ENCODE measurements around the gene KRT38. TPM values are rescaled to one million over a fixed set of nuclear protein-coding genes. Genes with fewer than 3 reads are reported as not detected.

KRT38 gene
- total RNA-seq, result not detected in 2 replicates

DNA sequence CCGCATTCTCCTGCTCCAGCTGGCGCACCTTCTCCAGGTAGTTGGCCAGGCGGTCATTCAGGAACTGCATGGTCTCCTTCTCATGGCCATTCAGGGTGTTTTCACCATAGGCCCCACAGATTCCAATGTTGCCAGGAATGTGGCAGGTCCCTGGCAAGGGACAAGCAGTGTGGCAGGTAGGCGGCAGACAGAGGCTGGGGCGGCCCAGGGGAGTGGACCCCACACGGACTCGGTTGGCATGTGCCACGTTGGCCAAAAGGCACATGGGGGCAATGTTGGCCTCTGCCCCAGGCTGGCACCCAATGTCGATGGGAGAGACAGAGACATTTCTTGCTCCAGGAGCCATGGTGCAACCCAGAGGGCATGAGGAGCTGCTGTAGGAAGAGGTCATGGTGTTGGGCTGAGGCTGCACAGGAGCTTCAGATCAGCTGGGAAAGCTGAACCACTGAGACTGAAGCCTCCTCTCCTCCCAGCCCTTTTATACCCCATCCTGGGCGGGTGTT lies at the start of gene KRT38:
TSS of gene KRT38 (minus strand) at position 453 of the 503 bp plus-strand sequence. CDS start at position 391, 62 bp downstream.
- Mint-ChIP-seq H3K36me3 (ENCODE audit: low read depth) (no peaks in the 10 kb centered on the region), H3K4me3 (ENCODE audit: low read depth) (no peak within 1 kb of the TSS), H3K27me3 (ENCODE audit: low read depth) (peaks cover 10% of the 10 kb centered on the region), H3K4me1 (ENCODE audit: low read depth) (no peaks in the 10 kb centered on the region), H3K9me3 (no peaks in the 10 kb centered on the region), H3K27ac (no peak within 1 kb of the TSS)
- intact Hi-C loops (cut with micrococcal nuclease), result no loop called here
- no peak for DNase-seq (ENCODE audit: low spot score)

DNA sequence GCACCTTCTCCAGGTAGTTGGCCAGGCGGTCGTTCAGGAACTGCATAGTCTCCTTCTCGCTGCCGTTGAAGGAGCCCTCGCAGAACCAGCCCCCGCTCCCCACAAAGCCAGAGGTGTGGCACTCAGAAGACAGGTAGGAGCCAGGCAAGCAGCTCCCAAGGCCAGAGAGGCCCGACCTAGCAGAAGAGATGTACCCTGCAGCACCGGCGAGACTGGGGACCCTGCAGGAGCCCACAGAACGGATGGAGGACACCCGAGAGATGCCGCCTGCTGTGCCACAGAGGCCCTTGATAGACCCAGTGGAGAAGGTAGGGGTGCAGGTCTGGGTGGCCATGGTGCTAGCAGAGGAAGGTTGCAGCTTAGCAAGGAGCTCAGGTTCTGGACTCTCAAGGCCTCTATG lies 48.7 kb upstream of the KRT38 start, which contains the start of gene KRT36:
TSS of gene KRT36 (minus strand) at position 380 of the 400 bp plus-strand sequence. CDS start at position 334, 46 bp downstream.
- no peaks in the 10 kb centered on the region for H3K4me1 Mint-ChIP-seq (ENCODE audit: low read depth)
- DNase-seq (ENCODE audit: low spot score), result no peak
- H3K27me3 Mint-ChIP-seq (ENCODE audit: low read depth), result no peaks in the 10 kb centered on the region
- no peaks in the 10 kb centered on the region for H3K36me3 Mint-ChIP-seq (ENCODE audit: low read depth)
- no peak within 1 kb of the TSS for H3K4me3 Mint-ChIP-seq (ENCODE audit: low read depth)
- no peaks in the 10 kb centered on the region for H3K9me3 Mint-ChIP-seq
- intact Hi-C loops (cut with micrococcal nuclease), result loop anchor here (5.0 kb wide), 2 partner anchors 58 to 173 kb away; no protein-coding TSS in a partner anchor
- H3K27ac Mint-ChIP-seq, result no peak within 1 kb of the TSS

DNA sequence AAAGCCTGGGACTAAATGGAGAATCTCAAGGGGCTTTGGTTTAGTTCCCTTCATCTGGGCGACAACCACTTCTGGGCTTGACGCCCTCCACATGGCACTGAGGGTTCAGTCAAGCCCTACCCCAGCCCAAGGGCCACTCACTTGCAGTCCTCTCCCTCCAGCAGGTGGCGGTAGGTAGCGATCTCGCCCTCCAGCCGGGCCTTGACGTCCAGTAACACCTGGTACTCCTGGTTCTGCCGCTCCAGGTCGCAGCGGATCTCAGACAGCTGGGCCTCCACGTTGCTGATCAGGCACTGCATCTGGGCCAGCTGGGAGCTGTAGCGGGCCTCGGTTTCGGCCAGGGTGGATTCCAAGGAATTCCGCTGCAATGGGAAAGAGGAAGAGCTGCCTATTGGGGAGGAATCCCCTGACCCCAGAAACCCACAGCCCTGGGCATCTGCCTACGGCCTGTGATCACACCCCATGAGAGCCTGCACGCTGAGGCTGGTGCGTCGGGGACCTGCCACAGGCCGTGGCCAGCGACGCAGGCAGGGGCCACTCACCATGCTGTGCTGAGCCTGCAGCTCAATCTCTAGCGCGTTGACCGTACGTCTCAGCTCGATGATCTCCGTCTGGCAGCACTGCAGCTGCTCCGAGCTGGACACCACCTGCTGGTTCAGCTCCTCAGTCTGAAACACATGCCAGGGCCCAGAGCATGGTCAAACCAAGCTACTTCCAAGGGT lies 46.2 kb upstream of the KRT38 start:
- H3K27me3 Mint-ChIP-seq (ENCODE audit: low read depth), result no peaks in the 10 kb centered on the region
- no peaks in the 10 kb centered on the region for H3K36me3 Mint-ChIP-seq (ENCODE audit: low read depth)
- DNase-seq (ENCODE audit: low spot score), result peak; percentile 16
- H3K4me3 Mint-ChIP-seq (ENCODE audit: low read depth), result no peak overlapping the region
- H3K4me1 Mint-ChIP-seq (ENCODE audit: low read depth), result no peaks in the 10 kb centered on the region
- H3K27ac Mint-ChIP-seq, result no peak overlapping the region
- intact Hi-C loops (cut with micrococcal nuclease), result loop anchor here (5.0 kb wide), 2 partner anchors 60 to 175 kb away; no protein-coding TSS in a partner anchor
- no peaks in the 10 kb centered on the region for H3K9me3 Mint-ChIP-seq

DNA sequence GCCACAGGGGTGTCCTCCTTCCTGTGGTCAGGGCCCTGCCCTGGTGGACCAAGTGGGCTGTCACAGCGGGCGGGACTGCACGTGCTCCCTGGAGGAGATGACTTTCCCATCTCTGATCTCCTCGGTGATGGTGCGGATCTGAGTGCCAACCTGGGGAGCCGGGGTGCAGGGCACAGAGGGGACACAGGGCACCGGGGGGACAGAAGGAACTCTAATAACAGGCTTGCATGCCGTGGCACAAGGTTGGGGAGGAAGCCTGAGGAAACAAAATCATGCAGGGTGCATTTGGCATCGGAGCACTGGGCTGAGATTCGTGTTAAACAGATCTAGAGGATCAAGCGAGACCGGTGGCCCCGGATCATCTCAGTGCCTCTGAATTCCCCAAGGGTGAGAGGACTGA lies 45.5 kb upstream of the KRT38 start:
- no peak for DNase-seq (ENCODE audit: low spot score)

DNA sequence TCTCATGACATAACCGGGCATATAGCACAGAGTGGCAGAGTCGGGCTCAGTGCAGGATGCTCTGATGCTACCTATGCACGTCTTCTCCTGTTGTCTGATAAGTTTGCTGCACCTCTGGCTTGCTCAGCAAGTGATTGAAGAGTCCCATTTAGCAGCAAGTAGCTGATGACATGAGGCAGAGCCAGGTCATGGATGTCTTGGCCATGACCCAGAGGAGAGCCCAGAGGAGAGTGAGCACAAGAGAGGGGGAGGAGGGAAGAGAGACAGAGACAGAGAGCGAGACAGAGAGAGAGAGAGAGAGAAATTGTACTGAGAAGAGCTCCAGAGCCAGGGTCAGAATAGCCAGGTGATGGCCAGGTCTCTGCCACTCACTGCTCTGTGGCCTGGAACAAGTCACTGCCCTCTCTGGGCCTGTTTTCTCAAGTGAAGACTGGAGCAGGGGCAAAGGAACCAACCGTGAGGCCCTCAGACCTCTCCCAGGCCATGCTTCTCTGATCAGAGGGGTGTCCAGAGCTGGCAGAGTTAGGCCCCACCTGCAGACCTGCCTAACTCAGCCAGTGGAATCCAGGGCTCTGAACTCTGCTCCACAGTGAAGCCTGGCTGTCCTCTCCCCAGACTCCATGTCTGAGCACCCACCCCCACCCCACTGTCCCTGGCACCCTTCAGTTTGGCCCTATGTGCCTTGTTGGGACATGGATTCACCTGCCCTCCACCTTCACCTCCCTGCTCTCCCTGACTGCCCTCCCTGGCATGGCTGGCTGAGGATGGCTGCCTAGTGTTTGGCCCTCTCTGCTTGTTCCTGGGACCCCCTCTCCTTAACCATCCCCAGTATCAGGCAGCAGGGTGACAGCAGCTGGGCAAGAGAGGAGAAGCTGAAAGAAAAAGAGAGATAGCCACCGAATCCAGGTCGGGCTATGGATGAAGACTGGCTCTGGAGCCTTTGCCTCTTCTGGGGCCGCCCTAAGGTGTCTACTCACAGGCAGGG lies 44.4 kb upstream of the KRT38 start:
- Mint-ChIP-seq H3K27me3 (ENCODE audit: low read depth) (no peaks in the 10 kb centered on the region), H3K36me3 (ENCODE audit: low read depth) (no peaks in the 10 kb centered on the region), H3K9me3 (no peaks in the 10 kb centered on the region), H3K4me3 (ENCODE audit: low read depth) (no peak overlapping the region), H3K27ac (no peak overlapping the region), H3K4me1 (ENCODE audit: low read depth) (no peaks in the 10 kb centered on the region)
- intact Hi-C loops (cut with micrococcal nuclease), result loop anchor here (5.0 kb wide), 2 partner anchors 62 to 177 kb away; no protein-coding TSS in a partner anchor
- no peak for DNase-seq (ENCODE audit: low spot score)

More for the DNA sequence above, 45.5 kb upstream of the KRT38 start:
- intact Hi-C loops (cut with micrococcal nuclease), result loop anchor here (5.0 kb wide), 2 partner anchors 61 to 176 kb away; no protein-coding TSS in a partner anchor
- Mint-ChIP-seq H3K27me3 (ENCODE audit: low read depth) (no peaks in the 10 kb centered on the region), H3K4me3 (ENCODE audit: low read depth) (no peak overlapping the region), H3K4me1 (ENCODE audit: low read depth) (no peaks in the 10 kb centered on the region), H3K27ac (no peak overlapping the region), H3K9me3 (no peaks in the 10 kb centered on the region), H3K36me3 (ENCODE audit: low read depth) (no peaks in the 10 kb centered on the region)

DNA sequence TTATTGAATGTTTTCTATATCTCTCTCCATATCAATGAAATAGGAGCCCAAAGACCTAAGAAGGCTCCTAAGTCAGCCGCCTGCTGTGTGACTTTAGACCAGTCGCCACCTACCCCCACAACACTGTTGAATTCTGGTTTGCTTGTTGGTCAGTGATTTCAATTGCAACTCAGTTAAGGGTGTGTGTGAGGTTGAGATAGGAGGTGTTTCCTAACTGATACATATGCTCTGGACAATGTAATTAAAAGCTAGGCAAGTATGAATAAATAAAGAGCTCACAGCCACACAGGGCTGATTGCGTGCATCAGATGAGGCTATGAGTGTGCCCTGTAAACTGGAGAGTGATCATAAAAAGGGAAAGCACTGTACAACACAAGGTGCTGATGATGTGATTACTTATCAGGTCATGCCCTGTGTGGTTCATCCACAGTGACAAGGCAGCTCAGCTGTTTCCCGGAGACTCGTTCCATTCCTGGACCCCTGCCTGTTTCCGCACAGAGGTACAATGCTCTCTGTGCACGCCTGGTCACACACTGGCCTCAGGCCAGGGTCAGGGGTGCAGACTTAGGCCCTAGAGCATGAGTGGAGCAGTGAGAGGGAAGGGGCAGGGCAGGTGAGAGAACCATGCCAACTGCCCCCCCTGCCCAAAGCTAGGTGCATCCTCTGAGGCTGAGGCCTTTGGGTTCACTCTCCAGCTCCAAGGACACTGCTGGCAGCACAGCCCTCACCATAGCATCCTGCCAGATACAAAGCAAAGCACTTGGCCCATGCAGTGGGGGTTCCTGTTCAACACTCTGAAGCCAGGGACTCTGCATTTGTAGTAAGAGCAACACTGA lies 43.4 kb upstream of the KRT38 start:
- H3K36me3 Mint-ChIP-seq (ENCODE audit: low read depth), result no peaks in the 10 kb centered on the region
- no peaks in the 10 kb centered on the region for H3K9me3 Mint-ChIP-seq
- DNase-seq (ENCODE audit: low spot score), result no peak
- H3K27ac Mint-ChIP-seq, result no peak overlapping the region
- intact Hi-C loops (cut with micrococcal nuclease), result no loop called here
- no peak overlapping the region for H3K4me3 Mint-ChIP-seq (ENCODE audit: low read depth)
- no peaks in the 10 kb centered on the region for H3K4me1 Mint-ChIP-seq (ENCODE audit: low read depth)
- no peaks in the 10 kb centered on the region for H3K27me3 Mint-ChIP-seq (ENCODE audit: low read depth)

DNA sequence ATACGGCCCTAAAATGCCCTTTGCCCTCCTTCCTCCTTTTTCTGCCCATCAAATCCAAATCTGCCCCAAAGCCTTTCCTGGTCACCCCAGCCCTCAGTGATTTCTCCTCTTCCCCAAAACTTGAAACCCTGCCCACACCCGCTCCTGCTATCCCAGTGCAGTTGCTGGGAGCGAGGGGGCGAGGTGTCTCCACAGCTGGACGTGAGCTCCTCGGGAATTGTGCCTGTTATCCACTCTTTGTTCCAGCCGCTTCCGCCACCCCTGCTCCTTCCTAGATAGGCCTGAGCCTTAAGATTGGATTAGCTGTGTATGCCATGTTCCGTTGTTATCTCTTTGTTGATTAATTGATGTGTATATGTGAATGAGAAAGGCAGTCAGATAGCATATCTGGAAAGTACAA lies 42.7 kb upstream of the KRT38 start:
- Mint-ChIP-seq H3K4me1 (ENCODE audit: low read depth) (no peaks in the 10 kb centered on the region), H3K9me3 (no peaks in the 10 kb centered on the region), H3K36me3 (ENCODE audit: low read depth) (no peaks in the 10 kb centered on the region), H3K27me3 (ENCODE audit: low read depth) (no peaks in the 10 kb centered on the region), H3K27ac (no peak overlapping the region), H3K4me3 (ENCODE audit: low read depth) (no peak overlapping the region)
- DNase-seq (ENCODE audit: low spot score), result no peak
- intact Hi-C loops (cut with micrococcal nuclease), result no loop called here

DNA sequence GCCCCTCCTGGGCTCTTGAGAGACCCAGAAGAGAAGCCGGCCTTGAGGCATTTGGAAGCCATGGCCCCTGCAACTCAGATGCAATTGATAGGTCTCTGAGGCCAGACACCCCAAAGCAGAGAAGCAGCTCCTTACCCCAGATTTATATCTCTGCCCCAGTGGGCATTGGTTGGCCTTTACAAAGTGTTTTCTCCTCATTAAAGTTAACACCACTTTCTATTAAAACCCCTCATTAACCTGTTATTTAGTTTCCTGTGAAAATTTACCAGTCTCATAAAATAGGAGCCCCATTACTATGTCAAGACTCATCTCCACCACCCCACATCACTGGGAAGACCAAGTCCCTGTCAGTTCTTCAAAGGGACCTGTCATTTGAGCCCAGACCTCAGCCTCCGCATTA lies 40.3 kb upstream of the KRT38 start, which contains the start of gene KRT35:
TSS of gene KRT35 (minus strand) at position 116 of the 400 bp plus-strand sequence. CDS start at position 62, 54 bp downstream.
- Mint-ChIP-seq H3K36me3 (ENCODE audit: low read depth) (no peaks in the 10 kb centered on the region), H3K27ac (no peak within 1 kb of the TSS), H3K9me3 (no peaks in the 10 kb centered on the region), H3K4me3 (ENCODE audit: low read depth) (no peak within 1 kb of the TSS), H3K4me1 (ENCODE audit: low read depth) (no peaks in the 10 kb centered on the region), H3K27me3 (ENCODE audit: low read depth) (no peaks in the 10 kb centered on the region)
- DNase-seq (ENCODE audit: low spot score), result no peak
- intact Hi-C loops (cut with micrococcal nuclease), result no loop called here

DNA sequence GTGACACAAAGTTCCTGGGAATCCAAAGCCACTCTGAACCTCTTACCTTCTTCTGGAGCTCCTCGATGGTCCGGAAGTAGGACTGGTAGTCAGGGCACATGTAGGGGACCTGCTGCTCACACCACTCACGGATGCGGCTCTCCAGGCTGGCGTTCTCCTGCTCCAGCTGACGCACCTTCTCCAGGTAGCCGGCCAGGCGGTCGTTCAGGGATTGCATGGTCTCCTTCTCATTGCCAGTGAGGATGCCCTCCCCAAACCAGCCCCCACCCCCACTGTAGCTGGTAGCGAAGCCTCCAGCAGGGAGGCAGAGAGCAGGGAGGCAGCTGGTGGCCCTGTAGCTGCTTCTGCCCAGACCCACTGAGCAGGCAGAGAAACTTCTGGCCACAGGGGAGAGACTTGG lies 39.8 kb upstream of the KRT38 start:
- Mint-ChIP-seq H3K9me3 (no peaks in the 10 kb centered on the region), H3K27ac (no peak overlapping the region), H3K4me1 (ENCODE audit: low read depth) (no peaks in the 10 kb centered on the region), H3K27me3 (ENCODE audit: low read depth) (no peaks in the 10 kb centered on the region), H3K4me3 (ENCODE audit: low read depth) (no peak overlapping the region), H3K36me3 (ENCODE audit: low read depth) (no peaks in the 10 kb centered on the region)
- intact Hi-C loops (cut with micrococcal nuclease), result no loop called here
- no peak for DNase-seq (ENCODE audit: low spot score)

DNA sequence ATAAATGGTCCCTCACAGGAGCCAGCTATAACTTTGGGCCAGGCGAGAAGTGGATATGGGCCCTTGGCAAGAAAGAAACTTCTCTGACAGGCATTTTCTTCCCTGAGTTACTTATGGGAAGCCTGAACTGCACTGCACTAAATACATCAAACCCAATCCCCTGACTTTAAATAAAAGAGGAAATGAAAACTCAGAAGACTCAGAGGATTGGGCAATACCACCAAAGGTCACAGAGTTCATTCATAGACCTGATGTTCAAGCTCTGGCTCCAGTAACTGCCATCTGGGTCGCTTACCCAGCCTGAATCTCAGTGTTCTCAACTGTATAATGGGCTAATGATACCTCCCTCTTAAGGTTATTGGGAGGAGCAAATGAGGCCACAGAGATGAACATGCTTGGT lies 39.4 kb upstream of the KRT38 start:
- H3K27ac Mint-ChIP-seq, result no peak overlapping the region
- H3K27me3 Mint-ChIP-seq (ENCODE audit: low read depth), result no peaks in the 10 kb centered on the region
- no peaks in the 10 kb centered on the region for H3K36me3 Mint-ChIP-seq (ENCODE audit: low read depth)
- H3K9me3 Mint-ChIP-seq, result no peaks in the 10 kb centered on the region
- intact Hi-C loops (cut with micrococcal nuclease), result no loop called here
- no peak for DNase-seq (ENCODE audit: low spot score)
- H3K4me1 Mint-ChIP-seq (ENCODE audit: low read depth), result no peaks in the 10 kb centered on the region
- no peak overlapping the region for H3K4me3 Mint-ChIP-seq (ENCODE audit: low read depth)

DNA sequence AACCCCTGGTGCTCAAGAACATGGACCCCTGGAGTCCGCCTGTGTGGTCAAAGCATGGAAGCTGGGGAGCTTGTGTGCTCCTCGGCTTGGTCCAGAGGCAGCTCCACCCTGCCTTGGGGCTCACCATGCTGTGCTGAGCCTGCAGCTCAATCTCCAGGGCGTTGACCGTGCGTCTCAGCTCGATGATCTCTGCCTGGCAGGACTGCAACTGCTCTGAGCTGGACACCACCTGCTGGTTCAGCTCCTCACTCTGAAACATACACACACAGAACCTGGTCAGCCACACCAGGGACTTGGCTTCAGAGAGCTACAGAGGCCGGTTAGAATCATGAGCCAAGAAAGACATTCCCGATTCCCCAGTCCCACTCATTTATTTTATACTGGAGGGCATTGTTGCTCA lies 37.5 kb upstream of the KRT38 start:
- Mint-ChIP-seq H3K4me3 (ENCODE audit: low read depth) (no peak overlapping the region), H3K4me1 (ENCODE audit: low read depth) (no peaks in the 10 kb centered on the region), H3K27ac (no peak overlapping the region), H3K36me3 (ENCODE audit: low read depth) (no peaks in the 10 kb centered on the region), H3K27me3 (ENCODE audit: low read depth) (no peaks in the 10 kb centered on the region), H3K9me3 (no peaks in the 10 kb centered on the region)
- no peak for DNase-seq (ENCODE audit: low spot score)
- intact Hi-C loops (cut with micrococcal nuclease), result no loop called here
